PC-9 (cell line): Measurements from ENCODE around the gene CLCF1. TPM values are rescaled to one million over a fixed set of nuclear protein-coding genes. Genes with fewer than 3 reads are reported as not detected.

Experiments used
- BruUV-seq: library from RNA; stranded (reverse); fragments of 400-500 nt; replicated peaks from 2 replicates; lab custom pipeline; 2021; lab: Mats Ljungman, UMichigan
- CTCF ChIA-PET: fragments of 300-600 bp; sonication (Branson Sonifier 250); formaldehyde crosslinking; loops from one replicate; lab custom pipeline; 2022; ENCODE audit warnings: antibody characterized with exemption; lab: Charles Lee
- POLR2A ChIA-PET: fragments of 300-600 bp; sonication (Branson Sonifier 250); formaldehyde crosslinking; loops from one replicate; lab custom pipeline; 2022; ENCODE audit warnings: antibody characterized with exemption; ENCODE audit not compliant: unreplicated experiment; lab: Charles Lee
- DNase-seq, 2 experiments: peaks; one replicate each; pipeline versions ENCODE4 v3.0.0 to v3.0.0-alpha.2; 2015 to 2022; ENCODE audit warnings: mixed read lengths in 1 of 2
- H2AFZ ChIP-seq: fragments of 200-600 bp; sonication (generic); 2 replicates; pipeline ENCODE4 v1.8.1; 2017; ENCODE audit warnings: antibody characterized with exemption
- H3F3A ChIP-seq: fragments of 200-600 bp; sonication (generic); 2 replicates; pipeline ENCODE4 v1.8.1; 2017; ENCODE audit warnings: antibody characterized with exemption, mild to moderate bottlenecking, low read depth; ENCODE audit not compliant: insufficient read depth
- H3K27ac ChIP-seq: fragments of 200-600 bp; sonication (generic); 2 replicates; pipeline ENCODE4 v1.6.1; 2016; ENCODE audit warnings: mixed run types
- H3K27me3 ChIP-seq: fragments of 200-600 bp; sonication (generic); 2 replicates; pipeline ENCODE4 v1.6.1; 2016; ENCODE audit warnings: low read depth, mixed run types; ENCODE audit not compliant: insufficient read depth
- H3K36me3 ChIP-seq: fragments of 200-600 bp; sonication (generic); 2 replicates; pipeline ENCODE4 v1.6.1; 2016; ENCODE audit warnings: low read depth, mixed run types
- H3K4me1 ChIP-seq: fragments of 200-600 bp; sonication (generic); replicated peaks from 2 replicates; pipeline ENCODE4 v1.6.1; 2016; ENCODE audit warnings: mixed run types; ENCODE audit not compliant: insufficient read depth
- H3K4me2 ChIP-seq: fragments of 200-600 bp; sonication (generic); 2 replicates; pipeline ENCODE4 v1.6.1; 2017; ENCODE audit warnings: mixed run types
- H3K4me3 ChIP-seq: fragments of 200-600 bp; sonication (generic); 2 replicates; pipeline ENCODE4 v1.6.1; 2016; ENCODE audit warnings: mixed run types
- H3K79me2 ChIP-seq: fragments of 200-600 bp; sonication (generic); 2 replicates; pipeline ENCODE4 v1.6.1; 2017; ENCODE audit warnings: low read depth, mixed run types
- H3K9me2 ChIP-seq: fragments of 200-600 bp; sonication (generic); 2 replicates; pipeline ENCODE4 v1.8.1; 2017; ENCODE audit warnings: mild to moderate bottlenecking; ENCODE audit not compliant: insufficient read depth
- H3K9me3 ChIP-seq: fragments of 200-600 bp; sonication (generic); 2 replicates; pipeline ENCODE4 v1.8.1; 2016; ENCODE audit warnings: low read depth; ENCODE audit not compliant: insufficient read depth
- H4K20me1 ChIP-seq: fragments of 200-600 bp; sonication (generic); 2 replicates; pipeline ENCODE4 v1.8.1; 2017; ENCODE audit not compliant: insufficient read depth
- CTCF ChIP-seq: fragments of 200-600 bp; sonication (generic); conservative IDR thresholded peaks from 2 replicates; pipeline ENCODE4 v1.6.1; 2017; ENCODE audit warnings: mixed run types, antibody characterized with exemption, mild to moderate bottlenecking, moderate library complexity
- EZH2 ChIP-seq: fragments of 200-600 bp; sonication (generic); IDR thresholded peaks from 2 replicates; pipeline ENCODE4 v1.8.0; 2017; ENCODE audit warnings: antibody characterized with exemption, low read depth
- intact Hi-C: fragments of 100-400 bp; cut with micrococcal nuclease; formaldehyde crosslinking; loops from one replicate; pipeline ENCODE4 v1.10.0; 2022; ENCODE audit not compliant: unreplicated experiment
- total RNA-seq: library from RNA; stranded (reverse); gene quantifications from 2 replicates; pipeline ENCODE4 v1.2.3, GENCODE V29; 2021

Gene CLCF1
- total RNA-seq, 1 experiment from 2014 or later: 17.0 TPM

GRCh38 chr11:67354075-67355022 is 19.0 kb downstream of the CLCF1 start:
- Histone ChIP-seq H3K4me3 (peak overlapping the region; percentile 93), H3K4me1 (peaks cover 78% of the 10 kb centered on the region), H3K27ac (peak overlapping the region; percentile 90), H3K36me3 (no peaks in the 10 kb centered on the region), H3F3A (peaks cover 77% of the 10 kb centered on the region), H2AFZ (no peak overlapping the region), H3K4me2 (peak overlapping the region; percentile 97), H3K9me2 (no peaks in the 10 kb centered on the region), H4K20me1 (no peaks in the 10 kb centered on the region), H3K27me3 (no peaks in the 10 kb centered on the region), H3K9me3 (no peaks in the 10 kb centered on the region), H3K79me2 (peaks cover 34% of the 10 kb centered on the region)
- TF ChIP-seq CTCF (peak; percentile 22; the same call in 1 of the 2 replicates), EZH2 (no peak)
- intact Hi-C loops: loop anchor here (5.0 kb wide), 2 partner anchors 113 to 303 kb away; partner anchors contain the start of gene TMEM134
- ChIA-PET CTCF (interaction anchor here (0.7 to 4.1 kb wide), 4 partner anchors 8 to 47 kb away, joined by 4 to 55 read pairs (median 8); partner anchors contain the start of gene PPP1CA), POLR2A (interaction anchor here (0.6 to 1.8 kb wide), 16 partner anchors 8 to 918 kb away, joined by 3 to 22 read pairs (median 6); partner anchors contain the start of genes ACY3 and RAD9A)
- BruUV-seq: TSS peak; percentile 93
- DNase-seq: peak; percentile 83 to 97

GRCh38 chr11:67353317-67354074 is 19.9 kb downstream of the CLCF1 start, which contains the start of gene POLD4:
Gene POLD4 (minus strand): TSS chr11:67353546. CDS start chr11:67353399, 147 bp downstream.
- Histone ChIP-seq H3K4me2 (peak within 1 kb of the TSS; percentile 97), H3K36me3 (no peaks in the 10 kb centered on the region), H3K79me2 (peaks cover 43% of the 10 kb centered on the region), H3K4me3 (peak within 1 kb of the TSS; percentile 93), H3K4me1 (peaks cover 70% of the 10 kb centered on the region), H3F3A (peaks cover 76% of the 10 kb centered on the region), H2AFZ (peak within 1 kb of the TSS; percentile 75), H3K9me3 (no peaks in the 10 kb centered on the region), H3K27ac (peak within 1 kb of the TSS; percentile 90), H3K27me3 (no peaks in the 10 kb centered on the region), H4K20me1 (no peaks in the 10 kb centered on the region), H3K9me2 (no peaks in the 10 kb centered on the region)
- DNase-seq: peak; percentile 90 to 99
- intact Hi-C loops: loop anchor here (1.0 to 5.0 kb wide), 4 partner anchors 21 to 304 kb away; partner anchors contain the start of genes GSTP1 and TMEM134
- ChIA-PET CTCF (interaction anchor here (0.7 to 4.1 kb wide), 6 partner anchors 8 to 111 kb away, joined by 3 to 55 read pairs (median 6); partner anchors contain the start of gene PPP1CA), POLR2A (interaction anchor here (0.6 to 1.7 kb wide), 16 partner anchors 17 to 299 kb away, joined by 3 to 17 read pairs (median 6); partner anchors contain the start of genes ACY3, CDK2AP2 and RAD9A)
- no TSS peak for BruUV-seq
- TF ChIP-seq EZH2: no peak
- TF ChIP-seq CTCF: peak; percentile 24; the same call in 1 of the 2 replicates
